Breast epithelium (tissue), 4 donors: ENCODE measurements around the gene SMIM9. TPM values are rescaled to one million over a fixed set of nuclear protein-coding genes. Genes with fewer than 3 reads are reported as not detected.
"Not testable (repeated sequence)": the region's sequence is repeated elsewhere in the genome, so short reads cannot be mapped to it uniquely, and the experiment has no call there.

Experiments used
- DNase-seq, 2 donors: peaks; one replicate each; pipeline ENCODE4 v3.0.0-alpha.2; 2019; ENCODE audit warnings: low spot score in 2 of 2
- H3K27ac ChIP-seq, 2 donors: fragments of 200-600 bp; sonication (generic) in 1 of 2; one replicate each; pipeline ENCODE4 v1.5.1; 2016 to 2019; ENCODE audit warnings: mild to moderate bottlenecking in 1 of 2
- H3K27me3 ChIP-seq, 2 donors: fragments of 200-600 bp; sonication (generic) in 1 of 2; one replicate each; pipeline versions ENCODE4 v1.5.1 to v1.6.0; 2017 to 2019; ENCODE audit warnings: control low read depth in 1 of 2, mild to moderate bottlenecking in 1 of 2
- H3K36me3 ChIP-seq: fragments of 200-600 bp; one replicate; pipeline ENCODE4 v1.5.1; 2019
- H3K4me1 ChIP-seq, 2 donors: fragments of 200-600 bp; sonication (generic); one replicate each; pipeline ENCODE4 v1.5.1; 2016 to 2019; ENCODE audit warnings: control low read depth in 1 of 2
- H3K4me3 ChIP-seq, 3 donors: fragments of 200-600 bp; sonication (generic); 1 replicate in 2 of 3; 2 replicates in 1 of 3; pipeline ENCODE4 v1.5.1; 2016 to 2019; ENCODE audit warnings: mild to moderate bottlenecking in 3 of 3, moderate library complexity in 2 of 3
- H3K9me3 ChIP-seq, 2 donors: fragments of 200-600 bp; sonication (generic) in 1 of 2; one replicate each; pipeline ENCODE4 v1.5.1; 2016 to 2019; ENCODE audit warnings: control low read depth in 1 of 2
- POLR2A ChIP-seq: fragments of 450-650 bp; IDR thresholded peaks from one replicate; pipeline ENCODE4 v1.6.1; 2016; ENCODE audit warnings: antibody characterized with exemption, mild to moderate bottlenecking, moderate library complexity
- POLR2AphosphoS5 ChIP-seq, 3 donors: sonication (generic); formaldehyde crosslinking; IDR thresholded peaks; one replicate each; pipeline ENCODE4 v1.6.1; 2017; ENCODE audit warnings: antibody characterized with exemption in 3 of 3
- intact Hi-C: fragments of 100-400 bp; cut with DNase I; formaldehyde crosslinking; loops from one replicate; pipeline ENCODE4 v1.15.1; 2023; ENCODE audit warnings: low total_unique reads
- total RNA-seq, 3 donors: library from RNA; depleted of rRNA; stranded (reverse); fragments of >200 nt; gene quantifications; one replicate each; pipeline ENCODE4 v1.1.0, GENCODE V29; 2016
- TF ChIP-seq, protein P1 (sequence below), 3 donors: fragments of 450-650 bp; IDR thresholded peaks; one replicate each; pipeline ENCODE4 v1.5.1; 2016 to 2017; ENCODE audit warnings: antibody characterized with exemption in 3 of 3, mild to moderate bottlenecking in 3 of 3, moderate library complexity in 3 of 3

Gene SMIM9
- total RNA-seq, 3 donors from 2014 or later, result not detected

DNA sequence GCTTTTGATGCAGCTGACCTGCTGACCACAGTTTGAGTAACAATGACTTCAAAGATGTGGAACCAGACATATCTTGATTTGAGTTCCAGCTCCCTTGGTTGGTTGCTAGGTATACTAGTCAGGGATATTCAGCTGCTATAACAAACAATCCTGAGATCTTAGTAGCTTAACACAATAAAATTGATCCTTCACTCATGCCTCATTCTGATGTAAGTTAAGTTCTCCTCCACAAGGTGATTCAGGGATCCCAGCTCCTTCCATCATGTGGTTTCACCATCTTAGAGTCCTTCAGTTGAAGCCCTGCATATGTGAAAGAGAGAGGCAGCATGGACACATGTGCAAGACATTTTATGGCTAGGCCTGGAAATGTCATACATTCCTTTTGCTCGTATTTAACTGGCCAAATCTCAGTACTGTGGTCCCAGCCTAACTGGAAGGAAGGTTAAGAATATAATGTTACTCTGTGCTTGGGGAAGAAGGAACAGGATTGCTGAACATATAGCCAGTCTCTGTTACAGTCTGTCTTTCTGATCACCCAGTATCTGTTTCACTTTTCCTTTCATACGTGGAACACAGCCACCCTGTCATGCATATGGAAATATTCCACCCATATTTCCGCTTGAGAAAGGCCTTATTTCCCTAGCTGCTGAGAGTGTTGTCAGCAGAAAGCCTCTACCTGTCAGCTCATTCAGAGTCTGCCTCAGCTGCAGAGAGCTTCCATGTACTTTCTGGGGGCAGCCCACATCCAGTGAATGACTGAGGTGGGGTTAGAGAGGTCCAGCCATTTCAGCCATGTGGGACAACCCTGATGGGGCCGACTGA lies 7.1 kb downstream of the SMIM9 start:
- Histone ChIP-seq H3K36me3 (no peaks in the 10 kb centered on the region), H3K27ac (no peak overlapping the region), H3K27me3 (peaks cover 0 to 6% of the 10 kb centered on the region in 2 donors), H3K9me3 (peaks cover 0 to 5% of the 10 kb centered on the region in 2 donors), H3K4me1 (no peaks in the 10 kb centered on the region), H3K4me3 (no peak overlapping the region)
- DNase-seq, result no peak
- TF ChIP-seq, protein P1, sequence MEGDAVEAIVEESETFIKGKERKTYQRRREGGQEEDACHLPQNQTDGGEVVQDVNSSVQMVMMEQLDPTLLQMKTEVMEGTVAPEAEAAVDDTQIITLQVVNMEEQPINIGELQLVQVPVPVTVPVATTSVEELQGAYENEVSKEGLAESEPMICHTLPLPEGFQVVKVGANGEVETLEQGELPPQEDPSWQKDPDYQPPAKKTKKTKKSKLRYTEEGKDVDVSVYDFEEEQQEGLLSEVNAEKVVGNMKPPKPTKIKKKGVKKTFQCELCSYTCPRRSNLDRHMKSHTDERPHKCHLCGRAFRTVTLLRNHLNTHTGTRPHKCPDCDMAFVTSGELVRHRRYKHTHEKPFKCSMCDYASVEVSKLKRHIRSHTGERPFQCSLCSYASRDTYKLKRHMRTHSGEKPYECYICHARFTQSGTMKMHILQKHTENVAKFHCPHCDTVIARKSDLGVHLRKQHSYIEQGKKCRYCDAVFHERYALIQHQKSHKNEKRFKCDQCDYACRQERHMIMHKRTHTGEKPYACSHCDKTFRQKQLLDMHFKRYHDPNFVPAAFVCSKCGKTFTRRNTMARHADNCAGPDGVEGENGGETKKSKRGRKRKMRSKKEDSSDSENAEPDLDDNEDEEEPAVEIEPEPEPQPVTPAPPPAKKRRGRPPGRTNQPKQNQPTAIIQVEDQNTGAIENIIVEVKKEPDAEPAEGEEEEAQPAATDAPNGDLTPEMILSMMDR (IDR thresholded peaks at IDR 0.05), result no peak
- TF ChIP-seq POLR2AphosphoS5 (IDR thresholded peaks at IDR 0.05) (no peak), POLR2A (no peak)
- intact Hi-C loops, result no loop called here

DNA sequence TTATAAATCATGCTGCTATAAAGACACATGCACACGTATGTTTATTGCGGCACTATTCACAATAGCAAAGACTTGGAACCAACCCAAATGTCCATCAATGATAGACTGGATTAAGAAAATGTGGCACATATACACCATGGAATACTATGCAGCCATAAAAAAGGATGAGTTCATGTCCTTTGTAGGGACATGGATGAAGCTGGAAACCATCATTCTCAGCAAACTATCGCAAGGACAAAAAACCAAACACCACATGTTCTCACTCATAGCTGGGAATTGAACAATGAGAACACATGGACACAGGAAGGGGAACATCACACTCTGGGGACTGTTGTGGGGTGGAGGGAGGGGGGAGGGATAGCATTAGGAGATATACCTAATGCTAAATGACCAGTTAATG lies 8.9 kb downstream of the SMIM9 start:
- H3K9me3 ChIP-seq, H3K36me3 ChIP-seq, H3K4me1 ChIP-seq, H3K27me3 ChIP-seq, intact Hi-C loops, DNase-seq, H3K27ac ChIP-seq, H3K4me3 ChIP-seq: not testable (repeated sequence)

DNA sequence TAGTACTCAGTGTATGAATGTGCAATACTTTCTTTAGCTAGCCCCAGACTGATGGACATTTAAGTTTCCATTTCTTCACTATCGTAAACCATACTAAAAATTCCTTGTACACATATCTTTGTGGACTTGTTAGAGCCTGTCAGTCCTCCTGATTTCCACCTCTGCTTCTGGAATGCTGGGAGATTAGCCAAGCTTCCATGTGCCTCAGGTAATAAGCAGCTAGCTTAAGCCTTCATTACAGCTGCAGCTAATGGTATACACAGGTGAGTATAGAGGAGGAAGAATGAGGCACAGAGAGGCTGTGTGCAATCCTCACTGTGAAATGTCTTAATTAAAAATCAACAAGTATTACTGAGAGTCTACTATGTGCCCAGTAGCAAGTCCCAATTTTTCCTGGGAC lies 9.8 kb downstream of the SMIM9 start:
- peaks cover 0 to 5% of the 10 kb centered on the region in 2 donors for H3K9me3 ChIP-seq
- no peaks in the 10 kb centered on the region for H3K36me3 ChIP-seq
- intact Hi-C loops, result no loop called here
- H3K4me1 ChIP-seq, result no peaks in the 10 kb centered on the region
- H3K27ac ChIP-seq, result no peak overlapping the region
- no peak overlapping the region for H3K4me3 ChIP-seq
- H3K27me3 ChIP-seq, result peaks cover 0 to 7% of the 10 kb centered on the region in 2 donors
- no peak for DNase-seq
- TF ChIP-seq POLR2A, result no peak
- TF ChIP-seq, protein P1 (IDR thresholded peaks at IDR 0.05), result no peak
- no peak for TF ChIP-seq POLR2AphosphoS5 (IDR thresholded peaks at IDR 0.05)

DNA sequence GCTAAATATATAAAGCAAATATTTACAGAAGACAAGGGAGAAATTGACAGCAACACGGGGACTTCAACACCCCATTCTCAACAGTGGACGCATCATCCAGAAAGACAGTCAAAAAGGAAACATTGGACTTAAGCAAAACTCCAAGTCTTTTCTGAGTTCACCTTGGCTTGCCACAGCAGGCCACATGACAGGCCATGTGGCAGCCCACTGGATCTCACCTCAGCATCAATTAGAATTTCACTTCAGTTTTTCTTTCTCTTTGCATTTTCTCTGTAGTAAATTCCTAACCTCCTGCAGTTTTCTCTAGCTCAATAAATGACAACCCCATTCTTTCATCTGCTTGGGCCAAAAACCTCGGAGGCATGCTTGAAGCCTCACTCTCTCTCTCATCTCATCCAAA lies 12.4 kb downstream of the SMIM9 start:
- no peaks in the 10 kb centered on the region for H3K36me3 ChIP-seq
- DNase-seq, result no peak
- intact Hi-C loops, result no loop called here
- H3K9me3 ChIP-seq, result no peaks in the 10 kb centered on the region
- H3K27me3 ChIP-seq, result peaks cover 0 to 11% of the 10 kb centered on the region in 2 donors
- H3K27ac ChIP-seq, result no peak overlapping the region
- H3K4me3 ChIP-seq, result no peak overlapping the region
- TF ChIP-seq POLR2AphosphoS5 (IDR thresholded peaks at IDR 0.05) (no peak), POLR2A (no peak)
- no peaks in the 10 kb centered on the region for H3K4me1 ChIP-seq

DNA sequence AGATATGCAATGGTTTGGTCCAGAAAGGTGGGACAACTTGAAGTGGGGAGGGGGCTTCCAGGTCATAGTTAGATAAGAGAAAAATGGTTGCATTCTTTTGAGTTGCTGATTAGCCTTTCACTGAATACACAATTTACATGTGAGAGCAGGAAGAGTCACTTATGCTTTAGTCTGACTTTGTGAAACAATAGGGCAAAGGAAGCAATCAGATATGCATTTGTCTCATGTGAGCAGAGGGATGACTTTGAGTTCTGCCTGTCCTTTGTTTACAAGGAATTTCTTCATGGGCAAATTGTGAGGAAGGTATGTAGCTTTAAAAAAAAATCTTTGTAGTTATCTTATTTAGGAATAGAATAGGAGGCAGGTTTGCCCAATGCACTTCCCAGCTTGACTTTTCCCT lies 12.9 kb downstream of the SMIM9 start:
- Histone ChIP-seq H3K4me1 (no peaks in the 10 kb centered on the region), H3K27ac (no peak overlapping the region), H3K4me3 (no peak overlapping the region), H3K27me3 (peaks cover 0 to 11% of the 10 kb centered on the region in 2 donors), H3K36me3 (no peaks in the 10 kb centered on the region), H3K9me3 (no peaks in the 10 kb centered on the region)
- intact Hi-C loops, result no loop called here
- DNase-seq, result no peak
- TF ChIP-seq POLR2A (no peak), POLR2AphosphoS5 (IDR thresholded peaks at IDR 0.05) (no peak)
- TF ChIP-seq, protein P1 (IDR thresholded peaks at IDR 0.05), result no peak

DNA sequence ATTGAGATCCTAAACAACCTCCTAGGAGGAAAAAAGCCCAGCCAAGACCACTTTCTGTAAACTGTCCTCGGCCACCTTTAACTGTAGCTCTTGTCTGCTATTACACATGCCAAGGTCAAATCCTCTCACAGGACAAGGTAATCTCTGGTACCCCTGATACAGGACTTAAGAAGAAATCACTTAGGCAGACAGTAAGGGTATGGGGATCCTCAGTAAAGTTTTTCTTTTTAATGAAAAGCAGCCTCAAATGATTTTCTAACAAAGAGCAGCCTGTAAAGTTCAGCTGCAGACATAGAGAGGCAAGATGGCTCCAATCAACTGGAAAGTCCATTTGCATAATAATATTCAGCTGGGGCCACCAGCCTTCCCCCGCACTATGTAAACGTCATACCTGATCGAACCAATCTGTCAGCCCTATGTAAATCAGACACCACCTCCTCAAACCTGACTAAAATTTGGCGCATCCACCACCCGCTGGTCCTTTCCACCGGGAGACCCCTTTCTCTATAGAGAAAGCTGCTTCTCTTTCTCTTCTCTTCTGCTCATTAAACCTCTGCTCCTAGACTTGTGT lies 14.6 kb downstream of the SMIM9 start:
- H3K27me3 ChIP-seq, result peaks cover 0 to 11% of the 10 kb centered on the region in 2 donors
- no peaks in the 10 kb centered on the region for H3K36me3 ChIP-seq
- no peak for DNase-seq
- H3K4me1 ChIP-seq, result no peaks in the 10 kb centered on the region
- no peak overlapping the region for H3K27ac ChIP-seq
- no peak overlapping the region for H3K4me3 ChIP-seq
- no peaks in the 10 kb centered on the region for H3K9me3 ChIP-seq
- intact Hi-C loops, result no loop called here
- no peak for TF ChIP-seq POLR2A
- TF ChIP-seq POLR2AphosphoS5 (IDR thresholded peaks at IDR 0.05), result no peak
- TF ChIP-seq, protein P1 (IDR thresholded peaks at IDR 0.05), result no peak
